Measurements from ENCODE around the gene ZNF577.

The ZNF577 gene

DNA sequence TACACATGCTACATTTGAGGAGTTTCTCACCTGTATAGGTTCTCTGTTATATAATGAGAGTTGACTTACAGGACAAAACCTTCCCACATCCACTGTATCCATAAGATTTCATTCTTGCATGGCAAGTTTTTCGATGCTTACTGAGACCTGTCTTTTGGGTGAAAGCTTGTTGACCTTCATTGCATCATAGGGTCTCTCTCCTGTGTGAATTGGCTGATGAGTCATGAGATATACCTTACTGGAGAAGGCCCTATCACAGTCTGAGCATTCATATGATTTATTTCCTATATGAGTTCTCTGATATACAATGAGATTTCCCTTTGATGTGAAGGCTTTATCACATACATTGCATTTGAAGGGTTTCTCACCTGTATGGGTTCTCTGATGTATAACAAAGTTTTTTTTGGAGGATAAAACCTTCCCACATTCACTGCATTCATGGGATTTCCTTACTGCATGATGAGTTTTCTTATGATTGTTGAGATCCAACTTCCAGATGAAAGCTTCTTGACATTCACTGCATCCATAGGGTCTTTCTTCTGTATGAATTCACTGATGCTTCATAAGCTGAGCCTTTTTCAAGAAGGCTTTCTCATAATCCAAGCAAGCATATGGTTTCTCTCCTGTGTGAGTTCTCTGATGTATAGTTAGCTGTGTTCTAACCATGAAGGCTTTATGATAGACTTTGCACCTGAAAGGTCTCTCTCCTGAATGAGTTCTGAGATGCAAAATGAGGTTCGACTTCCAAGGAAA, 25.7 kb downstream of the ZNF577 start:
- DNase-seq, result no peak

GRCh38 chr19:51837145-51837544, 50.6 kb downstream of the ZNF577 start:
- DNase-seq, result no peak

GRCh38 chr19:51830274-51830673, 57.5 kb downstream of the ZNF577 start:
- no peak for DNase-seq

GRCh38 chr19:51824281-51825005, 63.3 kb downstream of the ZNF577 start:
- no peak for DNase-seq

DNA sequence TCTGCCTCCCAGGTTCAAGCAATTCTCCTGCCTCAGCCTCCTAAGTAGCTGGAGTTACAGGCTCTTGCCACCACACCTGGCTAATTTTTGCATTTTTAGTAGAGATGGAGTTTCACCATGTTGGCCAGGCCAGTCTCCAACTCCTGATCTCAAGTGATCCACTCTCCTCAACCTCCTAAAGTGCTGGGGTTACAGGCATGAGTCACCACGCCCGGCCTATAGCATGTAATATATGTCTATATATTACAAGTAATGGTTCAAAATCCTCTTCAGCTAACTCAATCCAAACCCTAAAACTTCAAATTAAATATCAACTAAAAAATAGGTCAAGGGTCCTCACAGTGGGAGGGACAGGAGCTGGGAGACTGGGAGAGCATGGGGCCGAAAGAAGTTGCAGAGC, 64.8 kb downstream of the ZNF577 start:
- no peak for DNase-seq

DNA sequence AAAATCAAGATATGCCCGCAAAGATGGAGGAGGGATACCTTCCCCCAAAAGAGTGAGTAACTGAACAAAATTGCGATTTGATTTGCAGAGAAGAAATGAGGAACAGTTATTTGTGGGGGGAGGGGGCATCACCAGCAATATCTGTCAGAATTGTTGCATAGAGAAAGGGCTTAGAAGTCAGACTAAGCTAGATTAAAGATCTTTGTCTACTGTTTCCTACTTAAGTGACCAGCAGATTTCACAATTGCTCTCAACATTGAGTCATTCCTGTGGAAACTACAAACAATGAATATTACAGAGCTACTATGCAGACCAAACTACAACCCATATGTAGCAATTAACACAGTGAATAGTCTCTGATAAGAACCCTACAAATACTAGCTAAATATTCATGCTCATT, 65.4 kb downstream of the ZNF577 start:
- DNase-seq, result no peak

DNA sequence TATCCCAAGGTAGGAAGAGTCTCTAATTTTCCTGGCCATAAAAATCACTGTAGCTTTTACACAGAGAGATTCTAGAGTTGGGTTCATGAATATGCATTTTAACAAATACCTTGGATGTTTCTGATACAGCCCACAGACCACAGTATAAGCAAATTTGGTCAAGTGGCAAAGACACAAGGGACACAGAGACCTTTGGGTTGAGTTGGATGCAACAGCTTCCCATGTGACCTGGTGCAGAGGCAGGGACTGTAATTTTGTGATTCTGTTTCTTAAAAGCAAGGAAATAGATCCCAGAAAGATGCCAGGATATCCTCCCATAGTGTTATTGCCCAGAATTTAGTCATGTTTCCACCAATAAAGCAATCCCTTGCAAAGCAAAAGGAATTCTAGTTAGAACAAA, 65.8 kb downstream of the ZNF577 start:
- no peak for DNase-seq

DNA sequence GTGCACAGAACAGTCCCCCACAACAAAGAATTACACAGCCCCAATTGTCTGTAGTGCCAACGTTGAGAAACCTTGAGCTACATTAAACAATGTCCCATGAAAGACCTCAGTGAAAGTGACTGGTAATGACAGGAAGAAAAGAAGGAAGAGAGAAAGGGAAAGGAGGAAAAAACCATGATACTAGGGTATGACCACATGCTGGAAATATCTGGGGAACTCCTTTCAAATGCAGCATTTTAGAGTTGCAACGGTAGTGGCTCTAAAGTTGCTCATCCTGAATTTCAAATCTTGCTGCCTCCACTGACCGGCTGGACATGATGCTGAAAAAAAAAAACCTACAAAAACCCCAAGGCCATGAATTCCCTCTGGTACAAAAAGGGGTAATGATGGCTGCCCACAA, 66.3 kb downstream of the ZNF577 start:
- DNase-seq, result no peak
